Activated CD4-positive, alpha-beta T cell treated with anti-CD3 and anti-CD28 coated beads, Interleukin-2, amount 50 U/mL, for 16 hours (primary cell): ENCODE data around the gene TBC1D14.

Experiments used
- DNase-seq: peaks from one replicate; pipeline ENCODE4 v3.0.0-alpha.2; 2020

The TBC1D14 gene

GRCh38 chr4:7027284-7027683 lies 117.7 kb downstream of the TBC1D14 start:
- DNase-seq: no peak

DNA sequence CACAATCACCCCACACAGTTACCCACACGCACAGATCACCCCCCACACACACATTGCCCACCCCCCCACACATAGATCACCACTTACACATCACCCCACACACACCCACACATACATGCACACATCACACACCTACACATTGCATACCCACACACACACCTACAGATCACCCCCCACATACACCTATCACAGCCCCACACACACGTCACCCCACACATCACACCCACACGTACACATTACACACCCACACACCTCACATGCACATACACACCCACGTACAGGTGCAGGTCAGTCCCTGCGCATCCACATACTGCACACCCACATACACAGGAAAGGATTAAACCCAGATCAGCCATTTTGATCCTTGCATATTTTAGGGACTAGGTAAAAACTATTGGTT lies 118.3 kb downstream of the TBC1D14 start:
- no peak for DNase-seq

GRCh38 chr4:7029212-7029611 lies 119.6 kb downstream of the TBC1D14 start:
- DNase-seq: no peak

DNA sequence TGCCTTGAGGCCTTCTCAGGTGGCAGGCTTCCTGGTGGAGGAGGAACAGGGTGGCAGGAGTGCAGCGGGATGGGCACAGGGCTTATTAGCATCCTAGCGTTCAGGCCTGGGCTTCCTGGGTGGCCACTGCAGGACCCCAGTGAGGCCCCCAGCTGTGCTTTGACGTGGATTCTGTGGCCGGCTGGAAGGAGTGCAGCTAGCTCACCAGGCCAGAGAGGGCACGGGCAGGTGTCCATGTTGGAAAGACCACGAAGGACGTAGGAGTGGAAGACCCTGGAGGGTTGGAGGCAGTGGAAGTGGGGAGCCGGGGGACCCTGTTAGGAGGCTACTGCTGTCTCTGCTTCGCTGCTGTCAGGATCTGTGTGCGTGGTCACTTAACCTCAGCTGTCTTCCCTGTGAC lies 120.3 kb downstream of the TBC1D14 start:
- no peak for DNase-seq

DNA sequence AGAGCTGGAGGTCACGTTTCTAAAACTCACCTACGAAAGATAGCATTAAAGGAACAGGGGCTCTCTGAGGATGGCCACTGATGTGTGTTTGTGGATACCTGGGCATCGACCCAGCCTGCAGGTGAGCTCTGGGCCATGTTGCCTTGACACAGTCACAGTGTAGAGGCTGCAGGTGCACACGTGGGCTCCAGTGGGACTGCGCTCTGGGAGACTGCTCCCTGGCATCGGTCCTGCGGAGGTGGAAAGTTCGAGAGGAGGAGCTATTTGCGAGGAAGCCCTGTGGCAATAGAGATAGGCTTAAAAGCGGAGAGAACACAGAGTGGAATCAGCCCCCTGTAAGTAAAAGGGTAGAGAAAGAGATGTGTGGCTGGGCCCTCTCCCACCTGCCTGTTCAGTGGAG lies 121.2 kb downstream of the TBC1D14 start:
- no peak for DNase-seq

- no peak for DNase-seq
Observed at GRCh38 chr4:7031558-7032449, 122.2 kb downstream of the TBC1D14 start.

DNA sequence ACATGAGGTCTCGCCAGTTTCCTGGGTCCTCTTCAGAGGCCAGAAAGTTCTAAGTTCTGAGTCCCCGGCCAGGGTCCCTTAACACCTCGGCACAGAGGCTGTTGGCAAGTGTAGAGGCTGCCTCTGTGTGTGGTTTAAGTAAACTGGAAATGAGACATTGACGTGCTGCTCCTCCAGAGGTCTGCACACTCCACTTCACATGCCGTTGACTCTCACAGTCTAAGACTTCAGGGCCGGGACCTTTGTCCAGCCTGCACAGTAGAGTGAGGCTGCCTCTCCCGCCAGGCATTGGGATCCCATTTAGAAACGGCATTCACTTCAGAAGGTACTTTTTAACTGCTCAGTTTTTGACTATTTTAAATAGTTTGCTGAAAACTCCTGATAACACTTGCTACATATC lies 123.0 kb downstream of the TBC1D14 start:
- DNase-seq: no peak

- DNase-seq: no peak
Observed at GRCh38 chr4:7034262-7035081, 124.8 kb downstream of the TBC1D14 start.

DNA sequence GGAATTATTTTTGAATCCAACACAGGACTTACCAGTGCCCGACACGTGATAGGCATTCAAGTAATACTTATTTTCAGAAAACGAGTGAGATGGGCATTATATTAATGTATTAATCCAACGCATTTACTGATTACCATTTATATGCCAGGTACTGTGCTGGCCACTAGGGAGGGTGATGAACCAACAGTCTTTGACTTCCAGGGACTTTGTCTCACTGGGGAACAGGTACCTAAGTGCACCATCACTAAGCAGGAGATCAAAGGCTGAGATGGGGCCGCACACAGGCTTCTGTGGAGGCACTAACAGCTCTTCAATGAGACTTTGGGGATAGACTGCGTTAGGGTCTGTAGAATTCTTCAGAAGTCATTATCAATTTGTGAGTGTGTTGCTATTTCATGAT lies 127.8 kb downstream of the TBC1D14 start:
- no peak for DNase-seq

GRCh38 chr4:7040765-7041164 lies 131.1 kb downstream of the TBC1D14 start:
- no peak for DNase-seq

DNA sequence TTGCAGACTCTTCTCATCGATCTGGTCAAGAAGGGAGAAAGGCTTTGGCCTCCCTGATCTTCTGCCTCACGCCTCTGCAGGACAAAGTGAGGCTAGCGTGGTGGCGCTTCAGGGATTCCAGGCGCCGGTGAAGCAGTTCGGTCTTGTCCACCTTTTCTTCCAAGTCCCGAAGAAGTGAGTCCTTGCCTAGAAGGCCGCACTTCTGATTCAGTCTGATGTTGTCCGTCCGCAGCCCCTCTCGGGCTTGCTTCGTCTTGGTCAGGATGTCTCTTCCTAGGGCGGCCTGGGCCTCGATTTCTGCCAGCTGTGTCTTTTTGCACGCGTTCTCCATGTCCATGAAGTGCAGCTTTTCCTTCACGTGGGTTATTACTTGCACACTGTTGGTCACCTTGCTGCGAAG lies 131.6 kb downstream of the TBC1D14 start:
- DNase-seq: no peak

DNA sequence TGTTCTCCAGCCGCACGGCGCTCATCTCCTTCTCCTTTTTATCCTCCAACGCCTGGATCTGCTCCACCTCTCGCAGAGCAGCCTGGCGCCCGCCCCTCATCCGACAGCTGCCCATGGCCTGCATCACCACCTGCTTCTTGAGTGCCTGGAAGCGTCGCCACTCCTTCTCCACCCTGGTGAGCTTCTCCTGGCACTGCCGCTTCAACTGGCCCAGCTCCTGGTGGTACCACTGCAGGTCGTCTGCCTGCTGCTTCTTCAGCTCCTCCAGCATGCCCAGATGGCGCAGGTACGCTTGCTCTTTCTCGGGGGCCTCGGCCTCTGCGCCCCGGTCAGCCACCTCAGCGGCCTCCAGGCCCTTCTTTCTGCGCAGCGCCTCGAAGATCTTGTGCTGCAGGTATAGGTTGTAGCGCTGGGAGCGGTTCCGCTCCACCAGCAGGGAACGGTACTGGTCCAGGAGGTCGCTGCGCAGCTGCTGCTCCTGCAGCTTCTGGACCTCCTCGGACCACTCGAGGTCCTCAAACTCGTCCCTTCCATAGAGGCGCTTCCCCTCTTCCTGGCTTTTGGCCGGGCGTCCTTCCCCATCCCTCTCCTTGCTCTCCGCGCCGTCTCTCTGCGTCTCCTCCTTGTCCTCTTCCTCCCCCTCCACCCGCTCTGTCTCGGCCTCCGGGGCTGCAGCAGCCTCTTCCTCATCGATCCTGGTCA lies 132.3 kb downstream of the TBC1D14 start:
- no peak for DNase-seq

DNA sequence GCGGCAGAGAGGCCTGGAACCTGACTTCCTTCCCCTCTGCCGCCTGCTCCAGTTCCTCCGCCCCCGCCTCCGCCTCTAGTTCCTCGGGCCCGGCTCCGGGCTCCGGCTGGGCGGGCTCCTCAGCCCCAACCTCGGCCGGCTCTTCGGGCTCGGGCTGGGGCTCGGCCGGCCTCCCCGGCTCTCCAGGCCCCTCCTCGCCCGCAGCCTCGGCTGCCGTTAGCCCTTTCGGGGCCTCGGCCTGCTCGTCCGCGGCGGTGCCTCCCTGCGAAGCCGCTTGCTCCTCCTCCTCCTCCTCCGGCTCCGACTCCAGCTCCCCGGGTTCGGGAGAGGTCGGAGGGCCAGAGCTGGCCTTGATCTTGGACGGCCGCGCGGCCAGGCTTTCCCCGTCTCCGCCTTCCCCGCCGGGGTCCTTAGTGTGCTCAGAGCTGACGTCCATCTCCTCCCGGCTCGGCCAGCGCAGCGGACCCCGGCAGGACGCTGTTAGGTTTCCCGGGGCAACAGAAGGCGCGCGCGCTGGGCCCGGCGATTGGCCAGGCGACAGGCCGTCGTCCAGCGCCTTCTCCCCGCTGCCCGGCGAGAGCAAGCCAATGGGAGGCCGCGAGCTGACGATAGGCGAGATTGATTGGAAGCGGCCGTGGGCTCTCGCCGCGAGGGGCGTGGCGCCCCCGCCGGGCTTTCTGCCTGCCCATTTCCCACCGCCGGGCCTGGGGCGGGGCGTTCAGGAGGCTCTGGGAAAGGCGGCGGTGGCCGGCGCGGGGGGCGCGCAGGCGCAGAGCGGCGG lies 133.1 kb downstream of the TBC1D14 start:
- DNase-seq: peak; percentile 96

DNA sequence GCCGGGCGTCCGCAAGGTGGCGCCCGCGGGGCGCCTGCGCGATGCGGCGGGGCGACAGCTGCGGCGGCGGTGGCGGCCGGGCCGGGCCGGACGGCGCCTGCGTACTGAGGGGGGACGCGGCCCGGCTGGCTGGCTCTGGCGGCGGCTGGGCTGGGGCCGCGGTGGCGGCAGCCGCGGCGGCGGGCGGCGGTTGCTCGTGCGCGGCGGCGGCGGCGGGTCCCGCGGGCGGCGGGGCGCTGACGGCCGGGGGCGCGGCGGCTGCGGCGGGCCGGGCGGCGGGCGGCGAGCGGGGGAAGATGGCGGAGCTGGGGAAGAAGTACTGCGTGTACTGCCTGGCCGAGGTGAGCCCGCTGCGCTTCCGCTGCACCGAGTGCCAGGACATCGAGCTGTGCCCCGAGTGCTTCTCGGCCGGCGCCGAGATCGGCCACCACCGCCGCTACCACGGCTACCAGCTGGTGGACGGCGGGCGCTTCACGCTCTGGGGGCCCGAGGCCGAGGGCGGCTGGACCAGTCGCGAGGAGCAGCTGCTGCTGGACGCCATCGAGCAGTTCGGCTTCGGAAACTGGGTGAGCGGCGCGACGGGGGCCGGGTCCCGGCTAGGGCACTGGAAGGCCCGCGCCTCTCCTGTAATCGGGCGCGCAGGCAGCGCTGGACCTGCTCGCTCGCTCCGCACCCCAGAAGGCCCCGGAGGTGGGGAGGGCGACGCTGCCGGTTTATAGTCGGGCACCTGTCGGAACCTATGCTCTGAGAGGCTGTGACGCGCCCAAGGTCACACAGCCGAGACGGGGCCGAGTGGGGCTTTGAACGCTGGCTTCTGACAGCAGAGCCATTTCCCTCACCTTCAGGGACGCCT lies 133.9 kb downstream of the TBC1D14 start, which contains the start of gene TADA2B:
TADA2B (plus strand) TSS at position 89 of the 853 bp plus-strand sequence; CDS start at position 297, 208 bp downstream.
- peak; percentile 47 for DNase-seq

- DNase-seq: no peak
Observed at GRCh38 chr4:7044137-7044930, 134.7 kb downstream of the TBC1D14 start.

- no peak for DNase-seq
Observed at GRCh38 chr4:7045553-7045952, 135.9 kb downstream of the TBC1D14 start.

DNA sequence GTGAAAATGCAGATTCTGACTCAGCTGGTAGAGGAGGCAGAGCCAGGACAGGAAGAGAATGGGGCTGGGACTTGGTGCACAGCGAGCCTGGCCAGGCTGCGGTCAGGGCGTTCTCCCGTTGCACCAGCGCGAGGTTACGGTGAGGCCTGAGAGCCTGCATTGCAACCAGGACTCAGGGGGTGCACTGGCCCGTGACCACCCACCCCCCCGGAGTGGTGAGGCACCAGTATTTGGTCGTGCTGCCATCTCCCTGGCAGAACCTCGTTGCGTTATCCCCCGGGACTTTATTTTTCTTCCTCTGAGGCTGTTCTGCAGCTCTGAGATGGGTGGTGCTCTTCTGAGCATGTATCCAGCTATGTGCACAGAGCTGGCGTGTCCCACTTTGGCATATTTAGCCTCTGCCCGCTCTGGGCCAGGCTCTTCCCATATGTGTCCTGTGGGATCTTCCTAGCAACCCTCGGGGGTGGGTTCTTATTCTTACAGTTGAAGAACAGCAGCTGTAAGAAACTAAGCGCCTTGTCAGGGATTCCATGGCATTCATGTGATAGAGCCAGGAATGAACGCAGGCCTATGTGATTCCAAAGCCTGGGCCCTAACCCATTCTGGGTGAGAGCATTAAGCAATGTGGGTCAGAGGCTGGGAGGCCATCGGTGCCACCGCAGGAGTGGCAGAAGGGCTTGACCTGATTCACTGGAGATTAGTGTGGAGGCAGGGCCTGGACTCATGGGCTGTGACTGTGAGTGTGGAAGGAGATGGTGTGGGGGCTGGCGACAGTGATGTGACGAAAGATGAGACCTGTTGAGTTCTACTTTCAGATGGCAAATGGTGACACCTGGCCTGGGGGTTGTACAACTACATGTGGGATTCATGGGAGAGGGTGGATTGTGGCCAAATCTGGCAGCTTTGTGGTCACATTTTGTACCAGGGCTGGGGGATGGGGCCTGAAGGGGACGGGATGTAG lies 136.6 kb downstream of the TBC1D14 start:
- DNase-seq: peak; percentile 27

- DNase-seq: no peak
Observed at GRCh38 chr4:7046971-7047370, 137.3 kb downstream of the TBC1D14 start.

DNA sequence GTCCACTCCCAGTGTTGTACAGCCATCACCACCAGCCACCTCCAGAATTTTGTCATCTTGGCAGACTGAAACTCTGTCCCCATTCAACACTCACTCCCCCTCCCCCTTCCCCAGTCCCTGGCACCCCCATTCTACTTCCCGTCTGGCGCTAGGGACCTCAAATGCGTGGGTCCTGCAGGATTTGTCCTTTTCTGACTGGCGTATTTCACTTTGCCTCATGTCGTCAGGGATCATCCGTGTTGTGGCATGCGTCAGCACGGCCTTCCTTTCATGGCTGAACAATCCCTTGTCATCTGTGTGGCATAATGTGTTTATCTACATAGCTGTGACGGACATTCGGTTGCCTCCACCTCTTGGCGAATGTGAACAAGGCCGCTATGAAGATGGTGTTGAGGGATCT lies 139.0 kb downstream of the TBC1D14 start:
- no peak for DNase-seq
